Suppressor macrophage (primary cell): ENCODE measurements around the gene SEMA3A.
"Not testable (repeated sequence)": the region's sequence is repeated elsewhere in the genome, so short reads cannot be mapped to it uniquely, and the experiment has no call there.

Experiments
- DNase-seq, 4 experiments: peaks; one replicate each; pipeline ENCODE4 v3.0.0-alpha.2; 2020 to 2022

Gene SEMA3A

GRCh38 chr7:84152995-84153394 lies 41.6 kb downstream of the SEMA3A start:
- no peak for DNase-seq

- not testable (repeated sequence) for DNase-seq
Observed at GRCh38 chr7:84150370-84150769, 44.2 kb downstream of the SEMA3A start.

- DNase-seq = no peak
Observed at GRCh38 chr7:84149573-84149972, 45.0 kb downstream of the SEMA3A start.

- DNase-seq = no peak
Observed at GRCh38 chr7:84145892-84146291, 48.7 kb downstream of the SEMA3A start.

- no peak for DNase-seq
Observed at GRCh38 chr7:84144935-84145334, 49.7 kb downstream of the SEMA3A start.

- DNase-seq = no peak
Observed at GRCh38 chr7:84144480-84144879, 50.1 kb downstream of the SEMA3A start.

- DNase-seq = no peak
Observed at GRCh38 chr7:84142726-84143125, 51.9 kb downstream of the SEMA3A start.

GRCh38 chr7:84139986-84140729 lies 54.4 kb downstream of the SEMA3A start:
- DNase-seq = no peak

- DNase-seq = no peak
Observed at GRCh38 chr7:84138411-84138810, 56.2 kb downstream of the SEMA3A start.

GRCh38 chr7:84137812-84138211 lies 56.8 kb downstream of the SEMA3A start:
- DNase-seq = no peak

GRCh38 chr7:84136809-84137208 lies 57.8 kb downstream of the SEMA3A start:
- no peak for DNase-seq

GRCh38 chr7:84136336-84136735 lies 58.3 kb downstream of the SEMA3A start:
- no peak for DNase-seq

GRCh38 chr7:84134169-84134568 lies 60.4 kb downstream of the SEMA3A start:
- no peak for DNase-seq

GRCh38 chr7:84125654-84126053 lies 68.9 kb downstream of the SEMA3A start:
- DNase-seq = no peak

- DNase-seq = no peak
Observed at GRCh38 chr7:84123965-84124547, 70.5 kb downstream of the SEMA3A start.

GRCh38 chr7:84122582-84123360 lies 71.8 kb downstream of the SEMA3A start:
- no peak for DNase-seq

- no peak for DNase-seq
Observed at GRCh38 chr7:84117304-84117703, 77.3 kb downstream of the SEMA3A start.

- DNase-seq = no peak
Observed at GRCh38 chr7:84113906-84114850, 80.4 kb downstream of the SEMA3A start.

GRCh38 chr7:84113286-84113685 lies 81.3 kb downstream of the SEMA3A start:
- no peak for DNase-seq

GRCh38 chr7:84112771-84113170 lies 81.8 kb downstream of the SEMA3A start:
- no peak for DNase-seq

- no peak for DNase-seq
Observed at GRCh38 chr7:84111842-84112241, 82.7 kb downstream of the SEMA3A start.

GRCh38 chr7:84110400-84110799 lies 84.2 kb downstream of the SEMA3A start:
- DNase-seq = no peak

GRCh38 chr7:84108787-84109186 lies 85.8 kb downstream of the SEMA3A start:
- DNase-seq = no peak
